ENCODE results near the gene TBC1D10A.
"Not testable (repeated sequence)": the region's sequence is repeated elsewhere in the genome, so short reads cannot be mapped to it uniquely, and the experiment has no call there.

The TBC1D10A gene

GRCh38 chr22:30347255-30347892, 20.6 kb upstream of the TBC1D10A start:
- no peak for DNase-seq

GRCh38 chr22:30344447-30345200, 17.9 kb upstream of the TBC1D10A start:
- no peak for DNase-seq

- no peak for DNase-seq
Measured at GRCh38 chr22:30340911-30341685, 14.4 kb upstream of the TBC1D10A start.

GRCh38 chr22:30338802-30339201, 12.1 kb upstream of the TBC1D10A start:
- no peak for DNase-seq

GRCh38 chr22:30338341-30338740, 11.6 kb upstream of the TBC1D10A start:
- DNase-seq, result not testable (repeated sequence)

- no peak for DNase-seq
Measured at GRCh38 chr22:30337461-30337778, 10.7 kb upstream of the TBC1D10A start.

- DNase-seq, result no peak
Measured at GRCh38 chr22:30336752-30337460, 10.2 kb upstream of the TBC1D10A start.

GRCh38 chr22:30335236-30335635, 8.5 kb upstream of the TBC1D10A start:
- DNase-seq, result no peak

- DNase-seq, result no peak
Measured at GRCh38 chr22:30334646-30335045, 7.9 kb upstream of the TBC1D10A start.

GRCh38 chr22:30333707-30334087, 7.0 kb upstream of the TBC1D10A start:
- DNase-seq, result no peak

GRCh38 chr22:30332994-30333706, 6.4 kb upstream of the TBC1D10A start:
- no peak for DNase-seq

- no peak for DNase-seq
Measured at GRCh38 chr22:30332551-30332950, 5.8 kb upstream of the TBC1D10A start.

- DNase-seq, result no peak
Measured at GRCh38 chr22:30328466-30329049, 1.8 kb upstream of the TBC1D10A start.

- DNase-seq, result no peak
Measured at GRCh38 chr22:30327864-30328345, 1.2 kb upstream of the TBC1D10A start.

GRCh38 chr22:30326255-30326705, 461 bp downstream of the TBC1D10A start:
- DNase-seq, result no peak

- no peak for DNase-seq
Measured at GRCh38 chr22:30325724-30326254, 952 bp downstream of the TBC1D10A start.

GRCh38 chr22:30325065-30325720, 1.5 kb downstream of the TBC1D10A start:
- DNase-seq, result no peak

- DNase-seq, result no peak
Measured at GRCh38 chr22:30324014-30324730, 2.6 kb downstream of the TBC1D10A start.

- no peak for DNase-seq
Measured at GRCh38 chr22:30323246-30323645, 3.5 kb downstream of the TBC1D10A start.

GRCh38 chr22:30321461-30321860, 5.3 kb downstream of the TBC1D10A start:
- DNase-seq, result no peak
